K562 (cell line): Measurements from ENCODE around the gene ZFAND2B. TPM values are rescaled to one million over a fixed set of nuclear protein-coding genes. Genes with fewer than 3 reads are reported as not detected.

Experiments used
- CBFA2T3 ChIP-seq: fragments of 450-650 bp; IDR thresholded peaks from 2 replicates; pipeline ENCODE4 v1.6.1; 2017
- CBX5 ChIP-seq: IDR thresholded peaks from 2 replicates; pipeline ENCODE4 v1.6.1; 2014; ENCODE audit warnings: low read depth, borderline replicate concordance
- ESRRA ChIP-seq: fragments of 450-650 bp; IDR thresholded peaks from 2 replicates; pipeline ENCODE4 v1.6.1; 2014; ENCODE audit warnings: low read depth, mild to moderate bottlenecking, moderate library complexity, borderline replicate concordance
- KHSRP ChIP-seq: fragments of 450-650 bp; IDR thresholded peaks from 2 replicates; pipeline ENCODE4 v1.6.1; 2017
- MTA3 ChIP-seq: fragments of 450-650 bp; formaldehyde crosslinking; IDR thresholded peaks from 2 replicates; pipeline ENCODE4 v1.6.1; 2017; ENCODE audit warnings: mild to moderate bottlenecking, borderline replicate concordance
- NEUROD1 ChIP-seq: fragments of 150-350 bp; IDR thresholded peaks from 2 replicates; pipeline ENCODE4 v1.6.1; 2014; ENCODE audit warnings: borderline replicate concordance, low read length, low read depth; ENCODE audit not compliant: partially characterized antibody
- NFATC3 ChIP-seq: fragments of 450-650 bp; IDR thresholded peaks from 2 replicates; pipeline ENCODE4 v1.6.1; 2017; ENCODE audit warnings: mild to moderate bottlenecking
- NONO ChIP-seq, 2 experiments: fragments of 200-400 bp in 1 of 2; fragments of 450-650 bp in 1 of 2; formaldehyde crosslinking in 1 of 2; IDR thresholded peaks; 2 replicates each; pipeline ENCODE4 v1.6.1; 2017; ENCODE audit warnings: low read depth in 2 of 2, mild to moderate bottlenecking in 2 of 2, moderate library complexity in 2 of 2, low read length in 1 of 2
- POLR2A ChIP-seq: fragments of 450-650 bp; conservative IDR thresholded peaks from 2 replicates; pipeline ENCODE4 v1.6.1; 2016
- PRMT5 ChIP-seq: sonication (generic); formaldehyde crosslinking; IDR thresholded peaks from 2 replicates; pipeline ENCODE4 v1.5.0; 2020; ENCODE audit warnings: missing genetic modification reagents
- RBFOX2 ChIP-seq: fragments of 200-400 bp; formaldehyde crosslinking; IDR thresholded peaks from 2 replicates; pipeline ENCODE4 v1.6.1; 2017; ENCODE audit warnings: low read depth, mild to moderate bottlenecking, low read length, moderate library complexity
- SIRT6 ChIP-seq: IDR thresholded peaks from one replicate; pipeline ENCODE4 v1.6.1; 2012; ENCODE audit warnings: low read depth, mild to moderate bottlenecking, control low read depth, inconsistent platforms, low read length, moderate library complexity
- STAT5A ChIP-seq: IDR thresholded peaks from 2 replicates; pipeline ENCODE4 v1.6.1; 2012; ENCODE audit warnings: low read length, inconsistent platforms, borderline replicate concordance
- ZBTB40 ChIP-seq, 2 experiments: fragments of 450-650 bp in 1 of 2; sonication (generic) in 1 of 2; formaldehyde crosslinking in 1 of 2; IDR thresholded peaks; 2 replicates each; pipeline versions ENCODE4 v1.7.1 to v1.9.0; 2016 to 2022; ENCODE audit warnings: inconsistent platforms in 1 of 2, mild to moderate bottlenecking in 1 of 2, missing genetic modification reagents in 1 of 2
- ZNF699 ChIP-seq: fragments of 250-450 bp; sonication (Bioruptor Pico); IDR thresholded peaks from 2 replicates; pipeline ENCODE4 v1.8.0; 2021; ENCODE audit warnings: mild to moderate bottlenecking, moderate library complexity; ENCODE audit not compliant: insufficient replicate concordance
- ZNF707 ChIP-seq: fragments of 250-450 bp; sonication (Bioruptor Pico); conservative IDR thresholded peaks from 2 replicates; pipeline ENCODE4 v1.8.0; 2022; ENCODE audit warnings: inconsistent platforms, mild to moderate bottlenecking, moderate library complexity
- polyA plus RNA-seq, 8 experiments: library from polyadenylated mRNA; depleted of rRNA in 4 of 8; stranded (reverse) in 5 of 8; unstranded in 3 of 8; fragments of >200 nt; fragmentation: Nextera tagmentation in 2 of 8; fragmentation: Illumina TruSeq in 1 of 8; extraction: Ambion mirVana in 2 of 8; extraction: Trizol in 1 of 8; gene quantifications; 2 replicates each; pipeline versions ENCODE4 v1.2.1 to v1.2.3, GENCODE V29; 2011 to 2014; ENCODE audit warnings: inconsistent platforms in 1 of 8, missing spikeins in 1 of 8
- total RNA-seq, 7 experiments: library from RNA; depleted of rRNA in 6 of 7; stranded (reverse); fragments of >200 nt in 6 of 7; fragmentation: Illumina TruSeq in 2 of 7; extraction: Trizol in 2 of 7; gene quantifications; 2 replicates each; pipeline versions ENCODE4 v1.2.1 to v1.2.3, GENCODE V29; 2011 to 2021; ENCODE audit warnings: low replicate concordance in 1 of 7
- TF ChIP-seq, protein P1 (sequence below): fragments of 450-650 bp; formaldehyde crosslinking; IDR thresholded peaks from 2 replicates; pipeline ENCODE4 v1.4.0; 2022; ENCODE audit warnings: missing genetic modification characterization

ZFAND2B gene
- total and polyA plus RNA-seq, 9 of the 15 experiments (the other 6 are each of a cell fraction or from before 2014, with no cell fraction given): 9.9 to 33.3 (median 26.1) TPM

DNA sequence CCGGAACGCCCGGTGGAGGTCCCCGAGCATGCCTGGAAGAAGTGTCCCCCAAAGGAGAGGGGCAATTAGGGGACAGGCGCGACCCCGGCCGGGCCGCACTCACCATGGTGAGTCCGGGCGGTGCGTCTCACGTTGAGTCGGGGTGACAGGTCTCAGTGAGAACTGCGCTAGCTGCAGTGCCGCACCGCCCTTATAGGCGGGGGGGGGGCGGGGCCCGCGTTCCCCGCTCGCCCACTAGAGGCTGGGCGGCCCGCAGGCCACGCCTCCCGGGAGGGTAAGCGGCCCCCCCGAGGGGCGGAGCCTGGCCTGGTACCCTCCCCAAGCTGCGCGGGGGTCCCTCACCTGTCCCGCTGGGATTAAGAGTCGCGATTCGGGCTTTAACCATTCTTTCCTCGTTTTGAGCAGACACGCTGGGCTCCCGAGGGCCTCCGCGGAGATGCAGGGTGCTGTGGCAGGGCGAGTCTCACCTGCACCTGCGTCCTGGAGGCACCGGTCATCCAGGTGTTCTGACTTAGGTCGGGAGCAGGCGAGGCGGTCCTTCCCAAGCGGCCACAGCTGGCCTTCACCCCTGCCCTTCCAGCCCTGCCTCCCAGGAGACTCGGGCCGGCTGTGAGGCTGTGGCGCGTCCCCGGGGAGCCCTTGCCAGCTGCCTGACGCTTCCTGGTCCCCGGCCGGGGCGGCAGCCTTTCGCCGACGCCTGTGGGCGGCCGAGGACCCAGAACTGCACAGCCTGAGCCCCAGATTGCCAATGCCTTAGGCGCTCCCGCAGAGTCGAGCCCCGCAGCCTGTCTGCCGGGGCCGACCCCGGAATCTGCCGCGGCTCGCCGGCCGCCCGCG is 47.4 kb downstream of the ZFAND2B start, which contains the start of gene TUBA4A (continued):
- no peak for TF ChIP-seq ZBTB40 (IDR thresholded peaks at IDR 0.05)
- no peak for TF ChIP-seq ZBTB40 (CRISPR knock-in tag; IDR thresholded peaks at IDR 0.05)
- TF ChIP-seq ZNF699 (CRISPR knock-in tag): no peak
- no peak for TF ChIP-seq SIRT6
- no peak for TF ChIP-seq CBFA2T3
- TF ChIP-seq CBX5: no peak
- TF ChIP-seq STAT5A: no peak
- no peak for TF ChIP-seq NEUROD1
- peak; percentile 97 for TF ChIP-seq RBFOX2
- no peak for TF ChIP-seq ZNF707 (CRISPR knock-in tag)
- no peak for TF ChIP-seq ESRRA
- TF ChIP-seq, protein P1, sequence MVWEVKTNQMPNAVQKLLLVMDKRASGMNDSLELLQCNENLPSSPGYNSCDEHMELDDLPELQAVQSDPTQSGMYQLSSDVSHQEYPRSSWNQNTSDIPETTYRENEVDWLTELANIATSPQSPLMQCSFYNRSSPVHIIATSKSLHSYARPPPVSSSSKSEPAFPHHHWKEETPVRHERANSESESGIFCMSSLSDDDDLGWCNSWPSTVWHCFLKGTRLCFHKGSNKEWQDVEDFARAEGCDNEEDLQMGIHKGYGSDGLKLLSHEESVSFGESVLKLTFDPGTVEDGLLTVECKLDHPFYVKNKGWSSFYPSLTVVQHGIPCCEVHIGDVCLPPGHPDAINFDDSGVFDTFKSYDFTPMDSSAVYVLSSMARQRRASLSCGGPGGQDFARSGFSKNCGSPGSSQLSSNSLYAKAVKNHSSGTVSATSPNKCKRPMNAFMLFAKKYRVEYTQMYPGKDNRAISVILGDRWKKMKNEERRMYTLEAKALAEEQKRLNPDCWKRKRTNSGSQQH (CRISPR knock-in tag): no peak
- TF ChIP-seq KHSRP: no peak
- 0 out of 4 replicates have a peak, but pooled peaks of 1 of the 2 experiments have one; percentile 31 for TF ChIP-seq NONO (IDR thresholded peaks at IDR 0.05; ENCODE audit: low read depth in 2 of 2, low read length in 1 of 2)
- TF ChIP-seq NFATC3: no peak
- TF ChIP-seq POLR2A: peak; percentile 91
- peak; percentile 59; the same call in 1 of the 2 replicates for TF ChIP-seq MTA3
- TF ChIP-seq PRMT5 (CRISPR knock-in tag): no peak
